LNCAP (cell line): Measurements from ENCODE around the gene GNB3.

Source experiments
- CTCF ChIP-seq: fragments of 450-650 bp; IDR thresholded peaks from 2 replicates; pipeline ENCODE4 v1.5.1; 2017; ENCODE audit warnings: mild to moderate bottlenecking

GNB3 gene

DNA sequence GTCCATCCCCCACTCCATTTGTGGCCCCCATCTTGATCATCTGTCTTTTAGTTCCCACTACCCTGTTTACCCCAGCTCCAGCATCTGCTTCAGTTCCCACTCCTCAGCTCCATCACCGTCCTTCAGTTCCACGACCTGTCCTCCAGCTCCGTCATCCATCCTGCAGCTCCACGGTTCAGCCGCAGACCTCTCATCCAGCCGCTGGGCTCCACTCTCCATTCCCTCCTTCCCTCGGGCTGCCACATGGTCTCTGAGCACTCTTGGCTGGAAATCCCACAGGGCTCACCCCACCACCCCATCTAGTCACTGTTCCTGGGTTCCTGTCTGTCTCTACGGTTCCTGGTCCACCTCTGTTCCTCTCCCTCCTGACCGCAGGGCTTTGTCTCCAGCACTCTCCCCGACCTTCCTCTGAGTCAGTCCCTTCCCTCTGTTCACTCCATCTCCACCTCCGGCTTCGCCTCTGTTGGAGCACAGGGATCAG is 15.8 kb upstream of the GNB3 start:
- TF ChIP-seq CTCF = no peak

- TF ChIP-seq CTCF = peak; percentile 91
Measured at GRCh38 chr12:6825398-6826124, 15.2 kb upstream of the GNB3 start.

DNA sequence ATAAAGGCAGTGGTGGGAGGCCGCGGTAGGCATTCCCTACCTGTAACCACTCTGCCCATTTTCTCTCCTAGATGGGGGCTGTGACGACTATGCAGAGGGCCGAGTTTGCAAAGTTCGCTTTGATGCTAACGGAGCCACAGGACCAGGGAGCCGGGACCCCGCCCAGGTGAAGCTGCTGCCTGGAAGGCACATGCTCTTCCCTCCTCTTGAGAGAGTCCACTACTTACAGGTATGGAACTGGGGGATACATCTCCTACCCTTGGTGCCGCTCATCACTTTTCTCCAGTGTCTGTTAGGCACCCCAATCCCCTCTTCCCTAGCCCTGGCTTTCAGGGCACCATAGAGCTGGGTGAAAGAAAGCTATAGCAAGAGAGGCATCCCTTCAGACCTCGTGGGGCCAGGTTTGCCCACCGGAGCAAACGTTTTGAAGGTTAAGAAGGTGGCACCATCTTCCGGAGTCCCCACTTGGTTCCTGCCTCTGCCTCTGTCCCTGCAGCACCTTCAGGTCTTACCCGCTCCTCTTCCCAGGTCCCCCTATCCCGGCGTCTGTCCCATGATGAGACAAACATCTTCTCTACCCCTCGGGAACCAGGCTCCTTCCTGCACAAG is 14.5 kb upstream of the GNB3 start:
- TF ChIP-seq CTCF = no peak

GRCh38 chr12:6826734-6827436 is 13.8 kb upstream of the GNB3 start:
- no peak for TF ChIP-seq CTCF

DNA sequence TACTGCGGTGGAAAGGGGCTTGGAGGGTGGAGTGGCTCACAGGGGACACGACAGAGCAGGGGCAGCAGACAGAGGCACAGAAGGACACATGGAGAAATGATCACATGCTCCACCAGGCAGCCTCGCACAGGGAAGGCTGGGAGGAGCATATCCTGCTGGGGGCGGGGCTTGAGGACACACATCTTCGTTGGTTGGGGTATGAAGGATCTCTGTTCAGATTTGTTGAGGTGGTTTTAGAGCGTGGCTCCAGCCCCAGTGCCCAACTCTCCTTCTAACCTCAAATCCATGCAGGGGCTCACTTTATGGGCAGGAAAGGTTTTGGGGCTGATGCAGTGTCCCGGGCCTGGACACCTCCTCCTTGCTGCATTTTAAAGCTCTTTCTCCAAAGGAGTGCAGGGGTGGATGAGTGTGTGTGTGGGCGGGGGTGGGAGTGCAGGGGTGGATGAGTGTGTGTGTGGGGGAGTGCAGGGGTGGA is 13.3 kb upstream of the GNB3 start:
- TF ChIP-seq CTCF = no peak

DNA sequence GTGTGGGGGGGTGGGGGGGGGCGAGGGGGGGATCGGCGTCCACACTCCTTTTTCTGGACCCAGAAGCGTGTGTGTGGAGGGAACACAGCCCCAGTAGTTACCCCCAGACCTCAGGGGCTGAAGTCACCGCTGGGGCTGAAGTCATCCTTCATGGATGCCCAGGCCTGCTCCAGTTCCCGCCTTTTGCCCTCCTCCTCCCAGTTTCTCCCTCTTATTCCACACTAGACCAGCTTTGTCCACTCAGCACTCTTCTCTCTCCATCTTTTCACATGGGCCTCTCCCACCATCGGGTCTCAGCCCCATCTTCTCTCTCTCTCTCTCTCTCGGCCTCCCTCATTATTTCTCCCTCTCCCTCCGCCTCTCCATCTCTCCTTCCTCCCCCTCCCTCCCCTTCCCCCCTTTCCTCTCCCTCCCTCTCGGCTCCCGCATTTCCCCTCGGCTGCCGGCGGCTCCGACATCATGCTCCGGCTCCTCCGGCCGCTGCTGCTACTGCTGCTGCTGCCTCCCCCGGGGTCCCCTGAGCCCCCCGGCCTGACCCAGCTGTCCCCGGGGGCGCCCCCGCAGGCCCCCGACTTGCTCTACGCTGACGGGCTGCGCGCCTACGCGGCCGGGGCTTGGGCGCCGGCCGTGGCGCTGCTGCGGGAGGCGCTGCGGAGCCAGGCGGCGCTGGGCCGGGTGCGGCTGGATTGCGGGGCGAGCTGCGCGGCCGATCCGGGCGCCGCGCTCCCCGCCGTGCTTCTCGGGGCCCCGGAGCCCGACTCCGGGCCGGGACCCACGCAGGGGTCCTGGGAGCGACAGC is 12.5 kb upstream of the GNB3 start, which contains the start of gene P3H3:
Gene P3H3 (plus strand): TSS at position 426 of the 799 bp plus-strand sequence. CDS start 34 bp downstream, at position 460.
- no peak for TF ChIP-seq CTCF
